HCT116 (cell line): ENCODE results near the gene INSL3.

Experiments
- EZH2 ChIP-seq: fragments of 200-600 bp; sonication (generic); IDR thresholded peaks from 2 replicates; pipeline ENCODE4 v1.6.1; 2017; ENCODE audit warnings: antibody characterized with exemption, mixed run types
- TCF7L2 ChIP-seq: IDR thresholded peaks from 2 replicates; pipeline ENCODE4 v1.7.0; 2011; ENCODE audit warnings: borderline replicate concordance, inconsistent platforms; ENCODE audit not compliant: insufficient read depth, insufficient read length; ENCODE audit errors: extremely low read depth

GRCh38 chr19:17848595-17849292 lies 27.4 kb upstream of the INSL3 start:
- TF ChIP-seq EZH2: no peak
- TF ChIP-seq TCF7L2: no peak
